HEK293T (cell line): ENCODE measurements around the gene CIAPIN1.

Experiments
- ARNT ChIP-seq: fragments of 450-650 bp; IDR thresholded peaks from 2 replicates; pipeline ENCODE4 v1.6.1; 2017; ENCODE audit warnings: mild to moderate bottlenecking
- BHLHE40 ChIP-seq: fragments of 450-650 bp; IDR thresholded peaks from 2 replicates; pipeline ENCODE4 v1.6.1; 2016; ENCODE audit warnings: mild to moderate bottlenecking, moderate library complexity, borderline replicate concordance
- CTBP1 ChIP-seq: fragments of 450-650 bp; IDR thresholded peaks from 2 replicates; pipeline ENCODE4 v1.6.1; 2016; ENCODE audit warnings: borderline replicate concordance
- ELF4 ChIP-seq: fragments of 450-650 bp; IDR thresholded peaks from 2 replicates; pipeline ENCODE4 v1.6.1; 2017; ENCODE audit warnings: antibody characterized with exemption
- FOXA1 ChIP-seq: fragments of 450-650 bp; IDR thresholded peaks from 2 replicates; pipeline ENCODE4 v1.6.1; 2016; ENCODE audit warnings: mild to moderate bottlenecking
- FOXK2 ChIP-seq: fragments of 450-650 bp; IDR thresholded peaks from 2 replicates; pipeline ENCODE4 v1.6.1; 2016; ENCODE audit warnings: mild to moderate bottlenecking
- FOXM1 ChIP-seq: fragments of 450-650 bp; IDR thresholded peaks from 2 replicates; pipeline ENCODE4 v1.6.1; 2017; ENCODE audit warnings: mild to moderate bottlenecking, borderline replicate concordance
- HDGF ChIP-seq: fragments of 450-650 bp; IDR thresholded peaks from 2 replicates; pipeline ENCODE4 v1.6.1; 2017; ENCODE audit warnings: antibody characterized with exemption, borderline replicate concordance
- LEF1 ChIP-seq: fragments of 450-650 bp; IDR thresholded peaks from 2 replicates; pipeline ENCODE4 v1.6.1; 2017; ENCODE audit warnings: mild to moderate bottlenecking, borderline replicate concordance
- NFRKB ChIP-seq: fragments of 450-650 bp; IDR thresholded peaks from 2 replicates; pipeline ENCODE4 v1.6.1; 2016; ENCODE audit warnings: mild to moderate bottlenecking, moderate library complexity
- SP1 ChIP-seq: fragments of 450-650 bp; IDR thresholded peaks from 2 replicates; pipeline ENCODE4 v1.6.1; 2017
- SUZ12 ChIP-seq: fragments of 450-650 bp; IDR thresholded peaks from 2 replicates; pipeline ENCODE4 v1.6.1; 2016; ENCODE audit warnings: mild to moderate bottlenecking
- TARDBP ChIP-seq: fragments of 450-650 bp; IDR thresholded peaks from 2 replicates; pipeline ENCODE4 v1.6.1; 2016
- TF ChIP-seq, protein P1 (sequence below): fragments of 450-650 bp; IDR thresholded peaks from 2 replicates; pipeline ENCODE4 v1.6.1; 2016

- TF ChIP-seq, protein P1, sequence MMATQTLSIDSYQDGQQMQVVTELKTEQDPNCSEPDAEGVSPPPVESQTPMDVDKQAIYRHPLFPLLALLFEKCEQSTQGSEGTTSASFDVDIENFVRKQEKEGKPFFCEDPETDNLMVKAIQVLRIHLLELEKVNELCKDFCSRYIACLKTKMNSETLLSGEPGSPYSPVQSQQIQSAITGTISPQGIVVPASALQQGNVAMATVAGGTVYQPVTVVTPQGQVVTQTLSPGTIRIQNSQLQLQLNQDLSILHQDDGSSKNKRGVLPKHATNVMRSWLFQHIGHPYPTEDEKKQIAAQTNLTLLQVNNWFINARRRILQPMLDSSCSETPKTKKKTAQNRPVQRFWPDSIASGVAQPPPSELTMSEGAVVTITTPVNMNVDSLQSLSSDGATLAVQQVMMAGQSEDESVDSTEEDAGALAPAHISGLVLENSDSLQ = no peak
- TF ChIP-seq FOXM1 (no peak), SUZ12 (no peak), NFRKB (no peak), FOXK2 (no peak), LEF1 (no peak), HDGF (no peak), FOXA1 (no peak), TARDBP (no peak), SP1 (no peak), ARNT (no peak), CTBP1 (no peak), BHLHE40 (no peak), ELF4 (no peak)
Measured at GRCh38 chr16:57434003-57434402, 13.2 kb downstream of the CIAPIN1 start.
